ENCODE measurements around the gene VPS4A.
A peak's percentile ranks its signal among the peaks of the same experiment; 100 is the strongest.

The VPS4A gene

GRCh38 chr16:69307856-69308255 lies 3.3 kb upstream of the VPS4A start:
- DNase-seq: no peak

- no peak for DNase-seq
Observed at GRCh38 chr16:69309316-69309715, 1.8 kb upstream of the VPS4A start.

- DNase-seq: peak; percentile 41
Observed at GRCh38 chr16:69311533-69312387, 610 bp downstream of the VPS4A start.

- DNase-seq: no peak
Observed at GRCh38 chr16:69313469-69313868, 2.3 kb downstream of the VPS4A start.

DNA sequence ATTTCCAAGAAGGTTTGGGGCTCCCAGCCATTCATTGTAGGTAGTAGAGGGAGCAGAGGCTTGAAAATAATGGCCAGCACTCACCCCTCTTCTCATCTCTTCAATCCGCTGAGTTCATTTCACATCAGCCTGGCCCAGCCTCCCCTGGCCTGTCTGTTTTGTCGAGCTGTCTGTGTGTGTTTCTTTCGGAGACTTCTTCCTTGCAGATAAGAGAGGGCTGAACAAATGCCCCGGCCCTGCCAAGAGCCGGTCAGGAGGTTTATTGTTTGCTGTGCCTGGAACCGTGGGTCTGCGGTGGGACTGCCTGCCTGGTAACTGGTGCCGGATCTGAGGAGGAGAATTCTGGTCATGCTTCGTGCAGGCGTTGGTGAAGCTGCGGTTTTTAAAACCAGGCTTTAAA lies 3.4 kb downstream of the VPS4A start:
- no peak for DNase-seq

DNA sequence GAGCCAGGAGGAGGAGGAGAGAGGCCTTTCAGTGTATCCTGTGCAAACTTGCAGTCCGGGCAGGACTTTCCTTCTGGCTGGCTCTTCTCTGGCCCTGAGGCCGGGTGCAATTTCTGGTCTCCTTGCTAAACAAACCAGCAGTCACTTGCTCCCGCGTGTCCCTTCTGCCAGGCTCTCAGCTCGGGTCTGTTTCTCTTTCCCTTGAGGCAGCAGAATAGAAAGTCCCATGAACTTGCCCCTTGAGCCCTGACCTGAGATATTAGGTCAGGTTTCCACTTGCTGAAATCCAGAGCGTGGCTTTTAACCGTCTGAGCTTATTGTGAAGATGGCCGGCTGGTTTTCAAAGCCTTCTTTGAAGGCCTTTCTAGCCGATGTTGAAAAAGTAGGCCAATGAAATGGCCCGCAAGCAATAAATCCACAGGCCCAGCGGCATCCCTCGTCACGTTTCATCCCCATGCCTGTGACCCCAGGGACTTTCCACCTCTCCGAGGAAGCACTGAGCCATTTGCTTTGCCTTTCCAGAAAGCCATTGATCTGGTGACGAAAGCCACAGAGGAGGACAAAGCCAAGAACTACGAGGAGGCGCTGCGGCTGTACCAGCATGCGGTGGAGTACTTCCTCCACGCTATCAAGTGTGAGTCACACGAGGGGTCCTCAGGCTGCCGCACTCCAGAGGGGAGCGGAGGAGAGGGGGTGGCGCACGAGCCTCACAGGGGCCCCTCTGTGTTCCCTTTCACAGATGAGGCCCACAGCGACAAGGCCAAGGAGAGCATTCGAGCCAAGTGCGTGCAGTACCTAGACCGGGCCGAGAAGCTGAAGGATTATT lies 4.5 kb downstream of the VPS4A start:
- no peak for DNase-seq

- no peak for DNase-seq
Observed at GRCh38 chr16:69316595-69317034, 5.5 kb downstream of the VPS4A start.

GRCh38 chr16:69318177-69318910 lies 7.2 kb downstream of the VPS4A start:
- DNase-seq: no peak

DNA sequence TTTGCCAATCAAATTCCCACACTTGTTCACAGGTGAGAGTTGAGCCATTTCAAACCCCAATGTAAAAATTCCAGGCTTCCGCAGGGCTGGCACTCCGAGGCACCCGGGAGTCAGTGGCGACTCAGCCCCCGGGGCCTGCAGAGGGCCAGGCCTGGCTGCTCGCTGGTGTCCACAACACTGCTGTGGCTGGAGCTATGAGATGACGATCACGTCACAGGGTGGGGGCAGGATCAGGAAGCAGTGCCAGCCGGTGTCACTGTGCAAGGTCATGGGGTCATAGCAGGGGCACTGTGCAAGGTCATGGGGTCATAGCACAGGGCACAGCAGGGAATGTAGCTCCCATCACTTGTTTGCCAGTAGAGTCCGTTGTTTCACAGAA lies 7.8 kb downstream of the VPS4A start:
- DNase-seq: no peak

DNA sequence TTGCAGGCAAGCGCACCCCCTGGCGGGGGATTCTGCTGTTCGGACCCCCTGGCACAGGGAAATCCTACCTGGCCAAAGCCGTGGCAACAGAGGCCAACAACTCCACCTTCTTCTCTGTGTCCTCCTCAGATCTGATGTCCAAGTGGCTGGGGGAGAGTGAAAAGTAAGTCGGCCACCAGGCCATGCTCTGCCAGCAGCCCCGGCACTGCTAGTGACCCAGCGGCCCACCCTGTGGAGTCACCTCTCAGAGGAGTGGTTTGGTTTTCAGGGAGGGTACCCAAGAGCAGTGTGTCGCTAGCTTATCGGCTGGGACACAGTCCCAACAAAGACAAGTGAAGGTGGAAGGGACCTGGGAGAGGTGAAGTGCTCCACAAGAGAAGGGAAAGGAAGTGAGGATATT lies 8.2 kb downstream of the VPS4A start:
- DNase-seq: no peak

GRCh38 chr16:69319826-69320739 lies 8.9 kb downstream of the VPS4A start:
- no peak for DNase-seq

DNA sequence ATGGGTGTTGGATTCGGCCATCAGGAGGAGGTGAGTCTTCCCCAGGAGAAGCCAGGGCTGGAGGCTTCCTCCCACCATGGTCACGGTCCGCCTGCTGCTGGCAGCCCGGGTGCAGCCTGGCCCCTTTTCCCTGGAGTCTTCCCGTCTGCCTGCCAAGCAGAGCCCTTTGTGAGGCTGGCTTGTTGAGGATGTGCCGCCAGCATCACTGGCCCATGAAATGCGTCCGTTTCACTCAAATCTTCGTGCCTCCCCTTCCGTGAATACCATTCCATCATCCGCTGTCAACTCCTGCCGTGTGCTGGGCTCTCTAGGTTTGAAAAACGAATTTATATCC lies 9.6 kb downstream of the VPS4A start:
- DNase-seq: no peak

- no peak for DNase-seq
Observed at GRCh38 chr16:69321080-69321479, 9.9 kb downstream of the VPS4A start.

- DNase-seq: no peak
Observed at GRCh38 chr16:69322343-69322742, 11.2 kb downstream of the VPS4A start.

GRCh38 chr16:69323415-69323814 lies 12.3 kb downstream of the VPS4A start:
- DNase-seq: no peak

- no peak for DNase-seq
Observed at GRCh38 chr16:69324013-69324531, 12.9 kb downstream of the VPS4A start.

GRCh38 chr16:69324585-69325253 lies 13.6 kb downstream of the VPS4A start:
- no peak for DNase-seq

DNA sequence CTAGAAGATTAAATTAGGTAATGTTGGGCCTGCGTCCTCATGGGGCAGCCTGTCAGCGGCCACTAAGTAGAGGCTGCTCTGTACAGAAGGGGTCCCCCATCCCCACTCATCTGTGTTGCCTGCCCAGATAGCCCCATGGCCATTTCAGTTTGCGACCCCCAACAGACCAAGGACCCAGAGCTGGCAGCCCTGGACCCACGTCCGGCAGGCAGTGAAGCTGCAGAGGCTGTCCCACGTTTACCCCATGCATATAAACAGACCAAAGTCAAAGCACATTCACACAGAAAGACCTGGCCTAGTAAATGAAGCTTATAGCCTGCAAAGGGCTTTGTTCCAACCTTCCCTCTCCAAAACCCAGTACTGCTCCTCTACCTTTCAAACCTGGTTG lies 14.6 kb downstream of the VPS4A start:
- no peak for DNase-seq

DNA sequence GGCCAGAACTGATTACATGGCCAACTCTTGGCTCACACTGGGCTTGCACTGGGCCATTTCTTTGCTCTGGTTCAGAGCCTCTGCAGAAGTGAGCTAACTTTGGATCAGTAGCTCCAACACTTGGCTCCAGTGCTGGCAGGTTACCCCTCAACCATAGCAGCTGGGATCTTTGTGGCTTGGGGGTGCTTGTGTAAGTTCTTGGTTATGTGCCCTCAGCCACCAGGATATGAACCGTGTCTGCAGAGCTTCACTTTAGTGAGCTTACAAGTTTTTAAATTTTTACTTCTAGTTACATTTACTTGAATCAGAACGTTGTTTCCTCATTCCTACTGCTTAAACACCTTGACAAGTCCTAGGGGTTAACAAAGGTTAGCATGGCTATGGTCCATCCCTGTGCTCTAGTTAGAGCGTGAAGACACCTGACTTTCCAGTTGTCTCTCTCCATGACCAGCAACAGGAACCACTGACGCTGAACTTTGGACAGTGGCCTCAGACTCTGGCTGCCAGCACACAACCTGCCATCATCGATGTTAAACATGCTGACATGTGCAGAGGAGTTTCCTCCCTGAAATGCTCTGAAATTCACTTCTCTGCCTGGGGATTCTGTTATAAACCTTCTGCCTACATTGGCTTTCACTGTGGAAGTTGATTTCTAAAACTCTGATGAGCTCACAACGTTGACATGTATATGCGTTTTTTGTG lies 15.2 kb downstream of the VPS4A start:
- no peak for DNase-seq

DNA sequence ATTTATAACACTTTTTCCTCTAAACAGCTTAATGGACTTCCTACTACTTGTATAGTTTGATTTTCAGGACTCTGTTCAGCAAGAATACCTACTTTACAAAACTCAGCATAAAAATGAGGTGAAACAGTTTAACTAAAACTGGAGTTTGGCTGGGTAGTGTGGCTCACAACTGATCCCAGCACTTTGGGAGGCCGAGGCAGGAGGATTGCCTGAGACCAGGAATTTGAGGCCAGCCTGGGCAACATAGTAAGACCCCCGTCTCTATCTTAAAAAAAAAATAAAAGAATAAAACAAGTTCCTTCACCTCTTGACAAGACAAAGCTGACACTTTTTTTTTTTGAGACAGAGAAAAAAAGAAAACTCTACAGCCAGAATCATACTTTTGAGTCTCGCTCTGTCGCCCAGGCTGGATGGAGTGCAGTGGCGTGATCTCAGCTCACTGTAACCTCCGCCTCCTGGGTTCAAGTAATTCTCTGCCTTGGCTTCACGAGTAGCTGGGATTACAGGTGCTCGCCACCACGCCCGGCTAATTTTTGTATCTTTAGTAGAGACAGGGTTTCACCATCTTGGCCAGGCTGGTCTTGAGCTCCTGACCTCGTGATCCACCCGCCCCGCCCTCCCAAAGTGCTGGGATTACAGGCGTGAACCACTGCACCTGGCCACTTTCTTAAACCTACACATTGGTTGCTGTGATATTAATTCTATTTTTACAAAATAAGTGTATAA lies 16.6 kb downstream of the VPS4A start:
- no peak for DNase-seq
